ENCODE data around the gene UBL3. TPM values are rescaled to one million over a fixed set of nuclear protein-coding genes. Genes with fewer than 3 reads are reported as not detected.
A peak's percentile ranks its signal among the peaks of the same experiment; 100 is the strongest.

UBL3 gene
- total and polyA plus RNA-seq, 10 of the 15 experiments (the other 5 are each of a cell fraction or from before 2014, with no cell fraction given) = 5.5 to 13.7 (median 10.6) TPM

GRCh38 chr13:29758531-29759114, 91.8 kb downstream of the UBL3 start (continued):
- TF ChIP-seq, protein P1, sequence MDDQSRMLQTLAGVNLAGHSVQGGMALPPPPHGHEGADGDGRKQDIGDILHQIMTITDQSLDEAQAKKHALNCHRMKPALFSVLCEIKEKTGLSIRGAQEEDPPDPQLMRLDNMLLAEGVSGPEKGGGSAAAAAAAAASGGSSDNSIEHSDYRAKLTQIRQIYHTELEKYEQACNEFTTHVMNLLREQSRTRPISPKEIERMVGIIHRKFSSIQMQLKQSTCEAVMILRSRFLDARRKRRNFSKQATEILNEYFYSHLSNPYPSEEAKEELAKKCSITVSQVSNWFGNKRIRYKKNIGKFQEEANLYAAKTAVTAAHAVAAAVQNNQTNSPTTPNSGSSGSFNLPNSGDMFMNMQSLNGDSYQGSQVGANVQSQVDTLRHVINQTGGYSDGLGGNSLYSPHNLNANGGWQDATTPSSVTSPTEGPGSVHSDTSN (IDR thresholded peaks at IDR 0.05; ENCODE audit: insufficient replicate concordance, low read depth, low read length) = no peak
- no peak; the same call in 1 of the 2 replicates for TF ChIP-seq BACH1 (IDR thresholded peaks at IDR 0.05; ENCODE audit: borderline replicate concordance)
- no peak for TF ChIP-seq TAF1 (IDR thresholded peaks at IDR 0.05; ENCODE audit: borderline replicate concordance, low read depth, low read length)
- no peak for TF ChIP-seq MYC (IDR thresholded peaks at IDR 0.05; ENCODE audit: insufficient read depth, insufficient read length, insufficient replicate concordance, low read length, severe bottlenecking)
- TF ChIP-seq CREM (IDR thresholded peaks at IDR 0.05; ENCODE audit: low read depth) = peak; percentile 90
- TF ChIP-seq, protein P2, sequence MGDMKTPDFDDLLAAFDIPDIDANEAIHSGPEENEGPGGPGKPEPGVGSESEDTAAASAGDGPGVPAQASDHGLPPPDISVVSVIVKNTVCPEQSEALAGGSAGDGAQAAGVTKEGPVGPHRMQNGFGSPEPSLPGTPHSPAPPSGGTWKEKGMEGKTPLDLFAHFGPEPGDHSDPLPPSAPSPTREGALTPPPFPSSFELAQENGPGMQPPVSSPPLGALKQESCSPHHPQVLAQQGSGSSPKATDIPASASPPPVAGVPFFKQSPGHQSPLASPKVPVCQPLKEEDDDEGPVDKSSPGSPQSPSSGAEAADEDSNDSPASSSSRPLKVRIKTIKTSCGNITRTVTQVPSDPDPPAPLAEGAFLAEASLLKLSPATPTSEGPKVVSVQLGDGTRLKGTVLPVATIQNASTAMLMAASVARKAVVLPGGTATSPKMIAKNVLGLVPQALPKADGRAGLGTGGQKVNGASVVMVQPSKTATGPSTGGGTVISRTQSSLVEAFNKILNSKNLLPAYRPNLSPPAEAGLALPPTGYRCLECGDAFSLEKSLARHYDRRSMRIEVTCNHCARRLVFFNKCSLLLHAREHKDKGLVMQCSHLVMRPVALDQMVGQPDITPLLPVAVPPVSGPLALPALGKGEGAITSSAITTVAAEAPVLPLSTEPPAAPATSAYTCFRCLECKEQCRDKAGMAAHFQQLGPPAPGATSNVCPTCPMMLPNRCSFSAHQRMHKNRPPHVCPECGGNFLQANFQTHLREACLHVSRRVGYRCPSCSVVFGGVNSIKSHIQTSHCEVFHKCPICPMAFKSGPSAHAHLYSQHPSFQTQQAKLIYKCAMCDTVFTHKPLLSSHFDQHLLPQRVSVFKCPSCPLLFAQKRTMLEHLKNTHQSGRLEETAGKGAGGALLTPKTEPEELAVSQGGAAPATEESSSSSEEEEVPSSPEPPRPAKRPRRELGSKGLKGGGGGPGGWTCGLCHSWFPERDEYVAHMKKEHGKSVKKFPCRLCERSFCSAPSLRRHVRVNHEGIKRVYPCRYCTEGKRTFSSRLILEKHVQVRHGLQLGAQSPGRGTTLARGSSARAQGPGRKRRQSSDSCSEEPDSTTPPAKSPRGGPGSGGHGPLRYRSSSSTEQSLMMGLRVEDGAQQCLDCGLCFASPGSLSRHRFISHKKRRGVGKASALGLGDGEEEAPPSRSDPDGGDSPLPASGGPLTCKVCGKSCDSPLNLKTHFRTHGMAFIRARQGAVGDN (IDR thresholded peaks at IDR 0.05) = no peak
- TF ChIP-seq PRDM15 (CRISPR knock-in tag; IDR thresholded peaks at IDR 0.05) = no peak
- TF ChIP-seq ZBED1 (IDR thresholded peaks at IDR 0.05; ENCODE audit: borderline replicate concordance) = peak; percentile 87; the same call in 1 of the 2 replicates
- TF ChIP-seq CREB1 (IDR thresholded peaks at IDR 0.05; ENCODE audit: low read depth) = peak; percentile 73
- no peak for TF ChIP-seq TCF3 (IDR thresholded peaks at IDR 0.05; ENCODE audit: borderline replicate concordance, insufficient read depth, low read depth, low read length)
- TF ChIP-seq HDAC2 (IDR thresholded peaks at IDR 0.05) = no peak
- TF ChIP-seq SMAD5 (IDR thresholded peaks at IDR 0.05; ENCODE audit: low read depth) = no peak
- no peak for TF ChIP-seq HDAC6 (IDR thresholded peaks at IDR 0.05; ENCODE audit: unreplicated experiment)
- no peak for TF ChIP-seq MYB (IDR thresholded peaks at IDR 0.05; ENCODE audit: borderline replicate concordance, low read depth, low read length)
- TF ChIP-seq ATF2 (IDR thresholded peaks at IDR 0.05; ENCODE audit: low read length) = peak; percentile 56; the same call in 1 of the 2 replicates
- no peak for TF ChIP-seq JUND (IDR thresholded peaks at IDR 0.05; ENCODE audit: low read depth, low read length)
- no peak for TF ChIP-seq RFX5 (IDR thresholded peaks at IDR 0.05; ENCODE audit: low read depth, low read length)
- TF ChIP-seq RAD21 (IDR thresholded peaks at IDR 0.05; ENCODE audit: insufficient read depth, low read depth, low read length) = no peak
- peak; percentile 87 for TF ChIP-seq CBFB (IDR thresholded peaks at IDR 0.05; ENCODE audit: low read depth)
- TF ChIP-seq SPI1 (IDR thresholded peaks at IDR 0.05; ENCODE audit: borderline replicate concordance, insufficient read depth, low read depth, low read length) = peak; percentile 75; the same call in 1 of the 2 replicates
